A549 (cell line): ENCODE data around the gene ZNF471.

Experiments
- BHLHE40 ChIP-seq: IDR thresholded peaks from 2 replicates; pipeline ENCODE4 v1.6.1; 2012; ENCODE audit warnings: low read depth, low read length, inconsistent platforms
- CHD2 ChIP-seq: fragments of 150-350 bp; IDR thresholded peaks from 2 replicates; pipeline ENCODE4 v1.6.1; 2014; ENCODE audit warnings: low read length; ENCODE audit not compliant: partially characterized antibody
- EHF ChIP-seq: fragments of 250-450 bp; sonication (Bioruptor Pico); IDR thresholded peaks from 2 replicates; pipeline ENCODE4 v1.5.0; 2020; ENCODE audit warnings: mild to moderate bottlenecking
- ESRRA ChIP-seq: fragments of 150-350 bp; IDR thresholded peaks from 2 replicates; pipeline ENCODE4 v1.6.1; 2014; ENCODE audit warnings: mild to moderate bottlenecking, low read length, borderline replicate concordance
- FOSB ChIP-seq: fragments of 250-450 bp; sonication (Bioruptor Pico); IDR thresholded peaks from 2 replicates; pipeline ENCODE4 v1.5.0; 2020; ENCODE audit warnings: mild to moderate bottlenecking, moderate library complexity
- MAX ChIP-seq: IDR thresholded peaks from 2 replicates; pipeline ENCODE4 v1.6.1; 2012
- MAZ ChIP-seq: fragments of 150-350 bp; IDR thresholded peaks from 2 replicates; pipeline ENCODE4 v1.6.1; 2014; ENCODE audit warnings: antibody characterized with exemption, low read depth, low read length, borderline replicate concordance
- POLR2A ChIP-seq: IDR thresholded peaks from 2 replicates; pipeline ENCODE4 v1.6.1; 2012; ENCODE audit warnings: mild to moderate bottlenecking, low read length
- RARB ChIP-seq: fragments of 250-450 bp; sonication (Bioruptor Pico); IDR thresholded peaks from 2 replicates; pipeline ENCODE4 v1.8.0; 2021; ENCODE audit warnings: mild to moderate bottlenecking, moderate library complexity
- TFCP2L1 ChIP-seq: fragments of 250-450 bp; sonication (Bioruptor Pico); IDR thresholded peaks from 2 replicates; pipeline ENCODE4 v1.5.0; 2021; ENCODE audit warnings: mild to moderate bottlenecking
- USF2 ChIP-seq: fragments of 450-650 bp; IDR thresholded peaks from 2 replicates; pipeline ENCODE4 v1.6.1; 2014; ENCODE audit warnings: antibody characterized with exemption
- ZNF302 ChIP-seq: fragments of 250-450 bp; sonication (Bioruptor Pico); IDR thresholded peaks from 2 replicates; pipeline ENCODE4 v1.9.0; 2021; ENCODE audit warnings: inconsistent platforms, mild to moderate bottlenecking, moderate library complexity
- TF ChIP-seq, protein P1 (sequence below): fragments of >200 bp; sonication (Bioruptor Twin); formaldehyde crosslinking; IDR thresholded peaks from 3 replicates; pipeline ENCODE4 v1.5.1; 2016

DNA sequence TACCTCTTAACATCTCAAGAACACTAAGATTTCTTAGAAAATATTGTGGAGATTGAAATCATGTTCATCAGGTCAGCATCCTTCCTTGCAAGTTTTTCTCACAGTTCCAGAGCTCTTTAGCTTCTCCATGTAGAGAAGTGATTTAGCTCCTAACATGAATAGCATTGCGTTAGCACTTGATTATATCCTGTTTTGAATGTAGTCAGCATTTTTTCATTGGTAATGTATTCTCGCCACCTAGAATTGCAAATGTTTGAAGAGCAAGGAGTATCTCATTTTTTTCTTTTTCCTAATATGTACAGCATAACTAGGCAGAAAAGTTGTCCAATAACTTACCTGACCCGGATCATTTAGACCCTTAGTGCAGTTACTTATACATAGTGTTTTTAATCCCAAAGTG, 66.3 kb downstream of the ZNF471 start:
- no peak for TF ChIP-seq USF2
- TF ChIP-seq POLR2A = no peak
- TF ChIP-seq, protein P1, sequence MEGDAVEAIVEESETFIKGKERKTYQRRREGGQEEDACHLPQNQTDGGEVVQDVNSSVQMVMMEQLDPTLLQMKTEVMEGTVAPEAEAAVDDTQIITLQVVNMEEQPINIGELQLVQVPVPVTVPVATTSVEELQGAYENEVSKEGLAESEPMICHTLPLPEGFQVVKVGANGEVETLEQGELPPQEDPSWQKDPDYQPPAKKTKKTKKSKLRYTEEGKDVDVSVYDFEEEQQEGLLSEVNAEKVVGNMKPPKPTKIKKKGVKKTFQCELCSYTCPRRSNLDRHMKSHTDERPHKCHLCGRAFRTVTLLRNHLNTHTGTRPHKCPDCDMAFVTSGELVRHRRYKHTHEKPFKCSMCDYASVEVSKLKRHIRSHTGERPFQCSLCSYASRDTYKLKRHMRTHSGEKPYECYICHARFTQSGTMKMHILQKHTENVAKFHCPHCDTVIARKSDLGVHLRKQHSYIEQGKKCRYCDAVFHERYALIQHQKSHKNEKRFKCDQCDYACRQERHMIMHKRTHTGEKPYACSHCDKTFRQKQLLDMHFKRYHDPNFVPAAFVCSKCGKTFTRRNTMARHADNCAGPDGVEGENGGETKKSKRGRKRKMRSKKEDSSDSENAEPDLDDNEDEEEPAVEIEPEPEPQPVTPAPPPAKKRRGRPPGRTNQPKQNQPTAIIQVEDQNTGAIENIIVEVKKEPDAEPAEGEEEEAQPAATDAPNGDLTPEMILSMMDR = no peak
- no peak for TF ChIP-seq MAZ
- TF ChIP-seq TFCP2L1 = no peak
- no peak for TF ChIP-seq RARB (CRISPR knock-in tag)
- TF ChIP-seq BHLHE40 = no peak
- no peak for TF ChIP-seq EHF (CRISPR knock-in tag)
- no peak for TF ChIP-seq MAX
- TF ChIP-seq ZNF302 (CRISPR knock-in tag) = no peak
- no peak for TF ChIP-seq ESRRA
- no peak for TF ChIP-seq CHD2
- no peak for TF ChIP-seq FOSB (CRISPR knock-in tag)
